HG03045 (cell line): ENCODE results near the gene MICALL1.
"Not testable (repeated sequence)": the region's sequence is repeated elsewhere in the genome, so short reads cannot be mapped to it uniquely, and the experiment has no call there.

ENCODE experiments used
- ATAC-seq: cut with Tn5 transposase; IDR thresholded peaks from one replicate; pipeline ENCODE4 v1.9.1; 2021; ENCODE audit warnings: mild to moderate bottlenecking, moderate library complexity; ENCODE audit not compliant: unreplicated experiment

Gene MICALL1

DNA sequence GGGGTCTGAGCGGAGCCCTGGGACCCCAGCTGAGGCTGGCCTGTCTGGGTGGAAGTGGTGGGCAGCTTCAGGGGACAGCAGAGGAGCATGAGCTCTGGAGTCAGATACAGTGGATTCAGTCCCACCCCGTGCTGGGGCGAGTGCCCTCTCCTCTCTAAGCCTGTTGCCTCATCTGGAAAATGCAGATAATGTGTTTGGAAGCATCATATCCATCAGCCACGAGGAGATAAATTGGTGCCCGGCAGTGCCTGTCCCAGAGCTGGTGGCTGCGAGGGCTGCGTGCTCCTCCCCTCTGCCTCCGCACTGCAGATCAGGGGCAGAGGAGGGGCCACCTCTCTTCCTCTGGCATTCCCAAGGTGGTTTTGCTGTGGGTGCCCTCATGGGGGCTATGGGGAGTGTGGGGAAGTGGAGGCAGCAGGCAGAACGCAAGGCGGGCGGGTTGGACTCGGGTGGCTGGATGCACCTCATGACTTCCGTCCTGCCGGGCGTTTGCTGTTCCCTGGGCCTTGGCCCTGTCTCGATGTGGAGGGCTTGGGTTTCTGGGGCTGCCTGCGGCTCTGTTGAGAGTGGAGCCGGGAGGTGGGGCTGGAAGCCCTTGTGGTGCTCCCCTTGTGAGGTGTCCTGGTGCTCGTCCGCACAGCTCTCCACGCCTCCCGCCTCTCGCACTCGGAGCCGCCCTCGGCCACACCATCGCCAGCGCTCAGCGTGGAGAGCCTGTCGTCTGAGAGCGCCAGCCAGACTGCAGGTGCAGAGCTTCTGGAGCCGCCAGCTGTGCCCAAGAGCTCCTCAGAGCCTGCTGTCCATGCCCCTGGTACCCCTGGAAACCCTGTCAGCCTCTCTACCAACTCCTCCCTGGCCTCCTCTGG, 20.9 kb downstream of the MICALL1 start:
- ATAC-seq = no peak

DNA sequence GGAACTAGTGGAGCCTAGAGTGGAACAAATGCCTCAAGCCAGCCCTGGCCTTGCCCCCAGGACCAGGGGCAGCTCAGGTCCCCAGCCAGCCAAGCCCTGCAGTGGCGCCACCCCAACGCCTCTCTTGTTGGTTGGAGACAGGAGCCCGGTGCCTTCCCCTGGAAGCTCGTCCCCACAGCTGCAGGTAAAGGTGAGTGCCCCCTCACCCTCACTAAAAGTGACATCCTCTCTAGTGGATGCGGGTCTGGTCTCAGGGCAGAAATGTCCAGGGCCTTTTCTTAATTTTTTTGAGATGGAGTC, 21.5 kb downstream of the MICALL1 start:
- ATAC-seq = no peak

DNA sequence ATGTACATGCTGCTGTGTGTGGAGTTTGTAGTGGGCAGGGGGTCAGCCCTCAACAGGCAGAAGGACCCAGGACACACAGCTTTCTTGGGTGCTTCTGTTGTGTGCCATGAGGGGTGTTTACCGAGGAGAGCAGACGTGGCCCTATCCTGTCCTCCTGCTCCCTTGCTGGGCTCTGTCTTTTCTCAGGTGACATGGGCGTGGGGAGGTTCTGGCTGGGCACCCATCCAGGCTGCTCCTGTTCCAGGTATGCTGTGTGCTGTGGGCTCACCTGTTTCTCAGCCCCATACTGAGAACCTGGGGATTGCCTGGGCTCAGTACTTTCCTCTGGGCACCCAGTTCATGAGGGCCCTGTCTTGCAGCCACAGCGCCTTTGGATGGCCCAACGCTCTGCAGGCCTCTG, 23.3 kb downstream of the MICALL1 start:
- no peak for ATAC-seq

DNA sequence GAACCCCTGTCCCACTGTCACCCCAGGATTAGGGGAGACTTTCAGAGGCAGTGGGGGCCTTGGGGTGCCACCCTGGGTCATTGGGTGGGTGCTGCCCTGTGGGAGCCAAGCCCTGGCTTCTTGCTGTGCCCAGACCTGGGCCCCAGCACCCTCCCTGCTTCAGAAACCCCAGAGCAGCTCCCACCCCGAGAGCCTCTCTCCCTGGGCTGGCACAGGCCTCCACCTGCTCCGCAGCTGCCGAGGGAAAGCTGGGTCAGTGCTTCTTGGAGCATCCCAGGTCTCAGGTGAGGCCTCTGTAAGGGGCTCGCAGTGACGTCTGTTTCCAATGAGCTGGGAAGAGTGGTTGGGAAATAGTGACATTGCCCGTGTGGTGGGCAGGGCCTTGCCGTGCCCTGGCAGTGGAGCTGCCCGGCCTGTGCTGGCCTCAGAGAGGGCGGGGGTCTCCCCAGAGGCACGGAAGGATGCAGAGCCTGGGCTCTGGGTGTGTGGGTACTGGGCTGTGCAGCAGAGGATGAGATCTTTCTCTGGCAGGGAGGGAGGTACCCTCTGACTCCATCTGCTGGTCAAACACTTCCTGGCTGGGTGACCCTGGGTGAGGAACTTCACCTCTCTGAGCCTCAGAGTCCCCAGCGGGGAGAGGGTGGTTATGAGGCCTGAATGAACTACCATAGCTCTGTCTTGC, 24.3 kb downstream of the MICALL1 start:
- no peak for ATAC-seq

DNA sequence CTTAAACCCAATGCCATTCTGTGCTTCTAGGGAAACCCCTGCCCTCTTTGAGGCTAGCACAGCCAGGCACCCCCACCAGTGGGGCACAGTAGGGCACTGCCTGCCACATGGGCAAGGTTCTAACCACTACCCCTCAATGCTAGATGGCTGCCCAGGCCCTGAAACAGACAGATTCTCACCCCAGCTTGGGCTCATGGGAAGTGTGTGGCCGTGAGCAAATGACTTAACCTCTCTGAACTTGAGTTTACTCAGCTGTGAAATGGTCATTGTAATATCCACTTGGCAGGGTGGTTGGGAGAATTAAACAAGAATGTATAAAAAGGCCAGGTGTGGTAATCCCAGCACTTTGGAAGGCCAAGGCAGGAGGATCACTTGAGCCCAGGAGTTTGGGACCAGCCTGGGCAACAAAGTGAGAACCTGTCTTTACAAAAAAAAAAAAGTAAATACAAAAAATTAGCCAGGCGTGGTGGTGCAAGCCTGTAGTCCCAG, 24.9 kb downstream of the MICALL1 start:
- ATAC-seq = no peak

DNA sequence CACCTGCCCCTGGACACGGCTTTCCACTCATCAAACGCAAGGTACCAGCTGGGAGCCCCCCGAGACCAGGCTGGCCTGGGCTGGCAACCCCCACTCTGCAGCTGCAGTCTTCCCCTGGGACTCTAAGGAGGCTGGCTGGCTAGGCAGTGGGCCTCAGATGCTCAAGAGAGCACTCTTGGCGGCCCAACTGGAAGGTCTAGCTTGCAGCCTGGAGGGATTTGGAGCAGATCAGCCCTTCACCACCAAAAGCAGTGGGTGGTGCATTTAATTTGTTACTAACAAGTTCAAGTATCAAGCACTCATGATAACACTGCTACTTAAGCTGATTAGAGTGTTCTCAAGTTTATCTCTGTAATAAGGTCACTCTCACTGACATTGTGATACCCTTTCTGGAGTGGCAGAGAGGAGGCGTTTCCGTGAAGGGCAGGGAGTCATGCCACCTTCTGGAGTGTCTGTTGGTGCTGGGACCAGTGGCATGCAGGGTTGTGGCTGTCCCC, 25.8 kb downstream of the MICALL1 start:
- no peak for ATAC-seq

DNA sequence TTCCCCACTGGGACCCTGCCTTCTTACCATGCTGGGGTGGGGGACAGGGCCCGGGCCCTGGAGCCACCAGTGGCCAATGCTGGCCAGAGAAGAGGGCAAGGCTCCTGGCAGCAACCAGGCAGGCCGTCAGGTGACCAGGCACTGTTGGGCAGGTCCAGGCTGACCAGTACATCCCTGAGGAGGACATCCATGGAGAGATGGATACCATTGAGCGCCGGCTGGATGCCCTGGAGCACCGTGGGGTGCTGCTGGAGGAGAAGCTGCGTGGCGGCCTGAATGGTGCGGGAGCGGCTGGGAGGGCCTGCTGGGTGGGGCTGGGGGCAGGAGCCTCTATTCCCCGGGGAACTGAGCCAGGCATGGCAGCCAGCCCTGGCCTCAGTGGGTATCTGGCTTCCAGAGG, 26.3 kb downstream of the MICALL1 start:
- no peak for ATAC-seq

DNA sequence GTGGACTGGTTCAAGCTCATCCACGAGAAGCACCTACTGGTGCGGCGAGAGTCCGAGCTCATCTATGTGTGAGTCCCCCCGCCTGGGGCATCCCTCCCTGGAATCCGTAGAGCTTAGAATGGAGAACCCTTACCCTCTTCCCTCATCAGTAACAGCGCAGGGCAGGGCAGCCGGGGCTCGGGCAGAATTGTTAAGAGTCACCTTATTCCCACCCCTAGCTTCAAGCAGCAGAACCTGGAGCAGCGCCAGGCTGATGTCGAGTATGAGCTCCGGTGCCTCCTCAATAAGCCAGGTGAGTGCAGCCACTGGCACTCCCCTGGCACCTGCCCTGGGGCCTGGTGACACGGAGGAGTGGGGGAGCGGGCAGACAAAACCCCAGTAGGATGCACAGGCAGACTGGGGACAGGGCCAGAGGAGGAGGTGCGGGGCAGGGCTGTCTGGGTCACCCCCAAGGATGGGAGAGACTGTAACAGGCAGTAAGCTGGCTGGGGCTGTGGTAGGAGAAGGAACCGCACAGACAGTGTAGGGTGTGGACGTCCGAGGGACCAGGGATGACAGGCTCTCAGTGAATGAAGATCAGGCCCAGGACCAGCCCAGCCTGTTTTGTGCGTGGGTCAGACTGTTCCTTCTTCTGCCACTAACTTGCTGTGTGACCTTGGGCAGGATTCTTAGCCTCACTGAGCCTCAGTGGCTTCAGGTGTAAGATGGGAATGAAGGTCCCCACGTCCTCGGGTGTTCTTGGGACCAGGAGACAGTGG, 26.9 kb downstream of the MICALL1 start:
- ATAC-seq = no peak

DNA sequence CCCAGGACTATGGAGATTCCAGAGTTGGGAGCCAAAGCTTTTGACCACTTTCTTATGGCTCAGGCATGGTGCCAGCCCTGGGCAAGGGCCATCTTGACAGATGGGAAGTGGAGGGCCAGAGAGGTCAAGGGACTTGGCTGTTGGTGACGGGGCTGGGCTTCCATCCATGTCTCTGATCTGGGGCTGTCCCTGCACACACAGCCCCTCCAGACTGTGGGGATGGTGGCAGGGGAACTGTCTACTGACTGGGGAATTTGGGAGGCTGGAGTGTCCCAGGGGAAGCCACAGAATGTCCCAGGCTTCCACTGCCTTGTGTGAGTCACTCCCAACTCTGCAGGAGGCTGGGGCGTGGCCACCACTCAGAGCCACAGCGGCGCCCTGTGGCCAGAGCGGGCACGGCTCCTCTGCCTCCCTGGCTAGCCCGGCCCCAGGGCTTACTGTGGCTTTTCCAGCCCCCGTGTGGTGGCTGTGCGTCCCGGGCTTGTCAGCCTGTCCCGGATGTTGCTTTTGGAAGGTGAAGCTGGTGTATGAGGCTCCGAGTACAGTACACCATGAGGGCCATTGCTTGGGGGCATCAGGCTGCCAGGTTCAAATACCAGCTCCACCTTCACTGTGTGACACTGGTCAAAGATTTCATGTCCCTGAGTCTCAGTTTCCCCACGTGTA, 27.7 kb downstream of the MICALL1 start:
- peak; percentile 74 for ATAC-seq

DNA sequence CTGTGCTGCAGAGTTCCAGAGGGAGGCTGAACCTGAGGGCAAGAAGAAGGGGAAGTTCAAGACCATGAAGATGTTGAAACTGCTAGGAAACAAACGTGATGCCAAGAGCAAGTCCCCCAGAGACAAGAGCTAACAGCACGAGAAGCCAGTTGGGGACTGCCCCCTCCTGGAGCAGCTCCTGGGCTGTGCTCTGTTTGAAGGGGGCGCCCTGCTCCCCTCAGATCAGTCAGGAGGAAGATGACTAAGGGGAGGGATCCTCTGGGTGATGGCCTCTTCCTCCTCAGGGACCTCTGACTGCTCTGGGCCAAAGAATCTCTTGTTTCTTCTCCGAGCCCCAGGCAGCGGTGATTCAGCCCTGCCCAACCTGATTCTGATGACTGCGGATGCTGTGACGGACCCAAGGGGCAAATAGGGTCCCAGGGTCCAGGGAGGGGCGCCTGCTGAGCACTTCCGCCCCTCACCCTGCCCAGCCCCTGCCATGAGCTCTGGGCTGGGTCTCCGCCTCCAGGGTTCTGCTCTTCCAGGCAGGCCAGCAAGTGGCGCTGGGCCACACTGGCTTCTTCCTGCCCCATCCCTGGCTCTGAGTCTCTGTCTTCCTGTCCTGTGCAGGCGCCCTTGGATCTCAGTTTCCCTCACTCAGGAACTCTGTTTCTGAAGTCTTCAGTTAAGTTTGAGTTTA, 34.7 kb downstream of the MICALL1 start:
- ATAC-seq = no peak

DNA sequence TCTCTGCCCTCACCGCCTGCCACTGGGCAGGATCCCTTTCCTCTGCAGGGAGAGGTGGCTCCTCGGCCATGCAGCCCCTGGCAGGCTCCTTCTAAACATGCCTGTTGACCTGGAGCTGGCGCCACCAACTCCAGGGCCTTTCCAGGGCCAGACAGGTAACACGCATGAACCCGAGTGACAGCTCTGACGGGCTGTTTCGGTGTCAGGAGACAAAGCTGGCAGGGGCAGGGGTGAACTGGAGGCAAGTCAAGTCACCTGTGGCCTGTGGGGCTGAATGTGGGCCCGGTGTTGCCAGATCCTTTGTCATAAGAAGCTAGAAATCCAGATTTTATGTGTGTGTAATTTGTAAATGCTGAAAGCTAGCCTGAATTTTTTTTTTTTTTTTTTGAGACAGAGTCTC, 36.0 kb downstream of the MICALL1 start:
- no peak for ATAC-seq

DNA sequence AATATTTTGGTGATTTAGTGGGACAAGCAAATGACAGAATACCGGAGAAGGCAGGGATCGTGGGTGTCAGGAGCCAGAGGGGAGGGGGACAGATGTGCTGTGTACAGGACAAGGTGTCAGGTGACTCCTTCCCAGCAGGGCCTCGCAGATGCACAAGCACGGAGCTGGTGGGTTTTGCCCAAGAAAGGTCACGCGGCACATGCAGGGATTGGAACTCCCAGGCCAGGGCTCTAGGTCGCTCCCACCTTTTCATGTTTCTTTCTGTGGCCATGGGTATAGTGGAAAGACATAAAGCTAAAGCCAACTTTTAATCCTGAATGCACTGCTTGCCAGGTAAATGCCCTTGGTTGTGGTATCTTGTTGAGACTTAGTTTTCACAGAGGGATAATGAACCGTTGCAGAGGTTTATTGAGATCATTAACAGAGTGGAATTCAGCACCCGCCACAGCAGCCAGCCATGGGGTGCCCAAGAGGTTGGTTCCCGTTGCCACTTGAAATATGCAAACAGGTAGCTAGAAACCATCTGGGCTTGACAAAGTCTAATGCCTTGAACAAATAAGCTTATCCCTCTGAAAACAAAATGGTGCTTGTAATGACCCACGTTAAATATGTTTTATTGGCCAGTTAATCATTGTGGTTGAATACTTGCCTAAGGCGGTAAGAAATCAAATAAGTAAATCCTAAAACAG, 37.2 kb downstream of the MICALL1 start:
- no peak for ATAC-seq

DNA sequence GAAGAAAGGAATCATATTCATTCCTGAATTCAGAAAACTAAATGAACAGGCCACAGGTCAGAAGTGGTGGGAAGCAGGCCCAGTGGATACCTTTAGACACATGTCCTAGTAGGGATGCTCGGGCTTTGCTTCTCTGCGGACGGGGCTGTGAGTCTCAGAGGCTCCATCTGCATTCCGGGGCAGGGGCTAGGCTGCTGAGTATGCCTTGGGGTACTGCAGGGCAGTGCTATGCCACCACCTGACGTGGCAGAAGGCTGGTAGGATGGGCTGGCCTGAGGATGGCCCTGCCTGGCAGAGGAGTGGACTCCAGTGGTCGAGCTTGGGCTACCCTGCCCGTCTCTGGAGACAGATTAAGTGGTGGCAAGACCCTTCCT, 37.7 kb downstream of the MICALL1 start:
- no peak for ATAC-seq

DNA sequence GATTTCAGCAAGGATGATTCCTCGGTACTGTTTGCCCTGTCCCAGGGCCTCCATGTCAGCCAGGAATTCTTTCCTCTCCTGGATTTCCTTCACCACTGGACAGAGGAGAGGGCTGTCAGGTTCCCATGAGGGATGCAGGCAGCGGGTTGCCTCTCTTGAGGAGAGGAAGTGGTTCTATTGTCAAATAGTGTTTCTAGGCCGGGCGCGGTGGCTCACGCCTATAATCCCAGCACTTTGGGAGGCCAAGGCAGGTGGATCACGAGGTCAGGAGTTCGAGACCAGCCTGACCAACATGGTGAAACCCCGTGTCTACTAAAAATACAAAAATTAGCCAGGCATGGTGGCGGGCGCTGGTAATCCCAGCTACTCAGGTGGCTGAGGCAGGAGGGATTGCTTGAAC, 38.3 kb downstream of the MICALL1 start:
- not testable (repeated sequence) for ATAC-seq

DNA sequence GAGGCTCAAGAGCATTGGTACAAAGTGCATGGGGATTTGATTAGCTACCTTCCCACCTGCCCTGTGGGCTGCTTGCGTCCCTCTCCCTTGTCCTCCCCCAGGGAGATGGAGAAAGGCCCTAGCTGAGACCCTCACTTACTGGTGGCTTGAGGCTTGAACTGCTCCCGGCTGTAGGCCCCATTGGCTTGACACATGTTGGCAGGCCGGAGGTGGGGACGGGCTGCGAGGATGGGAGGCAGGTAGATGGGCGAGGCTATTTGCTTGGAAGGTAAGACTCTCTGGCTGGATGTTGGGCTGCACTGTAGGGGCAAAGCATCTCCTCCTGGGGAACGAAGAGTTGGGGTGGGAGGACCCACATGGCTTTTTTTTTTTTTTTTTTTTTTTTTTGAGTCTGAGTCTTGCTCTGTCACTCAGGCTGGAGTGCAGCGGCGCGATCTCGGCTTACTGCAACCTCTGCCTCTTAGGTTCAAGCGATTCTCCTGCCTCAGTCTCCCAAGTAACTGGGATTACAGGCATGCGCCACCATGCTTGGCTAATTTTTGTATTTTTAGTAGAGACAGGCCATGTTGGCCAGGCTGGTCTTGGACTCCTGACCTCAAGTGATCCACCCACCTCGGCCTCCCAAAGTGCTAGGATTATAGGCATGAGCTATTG, 41.2 kb downstream of the MICALL1 start:
- not testable (repeated sequence) for ATAC-seq

DNA sequence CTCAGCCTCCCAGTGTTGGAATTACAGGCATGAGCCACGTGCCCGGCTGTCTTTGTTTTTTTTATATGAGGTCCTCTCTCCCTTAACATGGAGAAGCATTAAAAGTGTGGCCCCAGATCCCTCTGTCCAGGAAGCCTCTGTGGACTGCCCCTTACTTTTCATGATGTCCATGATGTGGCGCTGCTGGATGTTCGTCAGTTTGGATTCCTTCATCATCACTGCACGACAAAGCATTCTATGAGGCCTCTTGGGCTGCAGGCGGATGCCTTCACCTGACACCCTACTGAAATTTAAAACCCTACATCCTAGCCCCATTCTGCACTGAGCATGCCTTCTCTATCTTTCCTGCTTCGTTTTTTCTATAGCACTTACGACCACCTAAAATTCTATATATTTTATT, 45.2 kb downstream of the MICALL1 start:
- ATAC-seq = no peak

DNA sequence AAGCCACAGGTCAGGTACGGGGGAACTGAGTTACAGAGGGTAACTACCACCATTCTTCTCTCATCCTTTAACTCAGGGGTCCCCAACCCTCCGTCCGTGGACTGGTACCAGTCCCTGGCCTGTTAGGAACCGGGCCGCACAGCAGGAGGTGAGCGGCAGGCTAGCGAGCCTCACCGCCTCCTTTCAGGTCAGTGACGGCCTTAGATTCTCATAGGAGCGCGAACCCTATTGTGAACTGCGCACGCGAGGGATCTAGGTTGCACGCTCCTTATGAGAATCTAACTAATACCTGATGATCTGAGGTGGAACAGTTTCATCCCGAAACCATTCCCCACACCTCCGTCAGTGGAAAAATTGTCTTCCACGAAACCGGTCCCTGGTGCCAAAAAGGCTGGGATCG, 46.5 kb downstream of the MICALL1 start:
- ATAC-seq = not testable (repeated sequence)

DNA sequence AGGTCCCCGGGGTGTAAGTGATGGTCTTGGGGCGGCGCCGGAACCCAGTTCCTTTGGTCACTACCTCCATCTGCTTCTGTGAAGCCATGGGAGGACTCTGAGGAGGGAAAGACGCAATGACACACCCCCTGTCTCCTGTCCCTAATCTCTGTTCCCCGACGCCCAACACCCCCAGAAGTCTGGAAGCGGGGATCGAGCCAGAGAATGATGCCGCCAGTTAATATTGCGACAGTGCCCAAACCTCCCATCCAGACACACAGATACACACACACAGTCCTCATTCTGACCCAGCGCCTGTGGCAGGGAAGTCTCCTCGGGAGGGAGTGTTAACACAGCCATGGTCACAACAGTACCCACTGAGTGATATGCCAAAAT, 47.0 kb downstream of the MICALL1 start:
- ATAC-seq = peak; percentile 22

DNA sequence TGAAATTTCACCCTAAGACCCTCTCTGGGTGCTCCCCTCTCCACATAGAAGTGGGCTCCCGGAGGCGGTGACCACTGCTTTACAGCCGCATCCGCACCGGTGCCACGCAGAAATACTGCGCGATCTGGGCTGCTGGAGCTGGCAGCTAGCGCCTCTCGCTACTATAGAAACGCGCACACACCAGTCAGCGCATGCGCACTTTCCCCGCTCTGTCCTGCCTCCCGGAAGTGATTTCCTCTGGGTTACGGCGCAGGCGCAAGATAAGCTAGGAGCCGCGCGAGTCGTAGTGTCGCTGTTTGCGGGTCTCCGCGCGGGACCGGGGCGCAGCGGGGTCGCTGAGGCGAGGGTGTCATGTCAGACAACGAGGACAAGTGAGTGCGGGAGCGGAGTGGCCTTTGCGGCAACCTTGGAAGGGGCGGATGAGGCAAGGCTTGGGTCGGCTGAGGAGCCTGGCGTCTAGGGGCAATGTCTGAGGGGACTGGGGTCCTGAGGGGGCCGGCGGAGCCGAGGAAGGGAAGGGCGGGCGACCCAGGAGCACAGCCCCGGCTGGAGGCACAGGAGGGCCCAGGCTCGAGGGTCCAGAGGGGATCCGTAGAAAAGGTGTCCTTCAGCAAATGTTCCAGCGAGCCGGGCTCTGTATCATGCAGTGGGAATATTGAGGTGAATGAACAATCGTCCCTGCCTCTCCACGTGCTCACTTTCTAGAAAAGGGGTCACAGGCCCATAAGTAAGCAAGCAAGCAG, 47.5 kb downstream of the MICALL1 start, which contains the start of the genes C22orf23 and POLR2F:
TSS of gene C22orf23 (minus strand) at position 165 of the 743 bp plus-strand sequence. CDS start 452 bp downstream, outside the sequence.
TSS of gene POLR2F (plus strand) at position 263 of the 743 bp plus-strand sequence. CDS start at position 352, 89 bp downstream.
- ATAC-seq = peak; percentile 87
